ENCODE measurements around the gene MTG2. TPM values are rescaled to one million over a fixed set of nuclear protein-coding genes. Genes with fewer than 3 reads are reported as not detected.

The MTG2 gene
- total RNA-seq, 3 donors from 2014 or later: 28.8 to 34.9 (median 32.6) TPM

DNA sequence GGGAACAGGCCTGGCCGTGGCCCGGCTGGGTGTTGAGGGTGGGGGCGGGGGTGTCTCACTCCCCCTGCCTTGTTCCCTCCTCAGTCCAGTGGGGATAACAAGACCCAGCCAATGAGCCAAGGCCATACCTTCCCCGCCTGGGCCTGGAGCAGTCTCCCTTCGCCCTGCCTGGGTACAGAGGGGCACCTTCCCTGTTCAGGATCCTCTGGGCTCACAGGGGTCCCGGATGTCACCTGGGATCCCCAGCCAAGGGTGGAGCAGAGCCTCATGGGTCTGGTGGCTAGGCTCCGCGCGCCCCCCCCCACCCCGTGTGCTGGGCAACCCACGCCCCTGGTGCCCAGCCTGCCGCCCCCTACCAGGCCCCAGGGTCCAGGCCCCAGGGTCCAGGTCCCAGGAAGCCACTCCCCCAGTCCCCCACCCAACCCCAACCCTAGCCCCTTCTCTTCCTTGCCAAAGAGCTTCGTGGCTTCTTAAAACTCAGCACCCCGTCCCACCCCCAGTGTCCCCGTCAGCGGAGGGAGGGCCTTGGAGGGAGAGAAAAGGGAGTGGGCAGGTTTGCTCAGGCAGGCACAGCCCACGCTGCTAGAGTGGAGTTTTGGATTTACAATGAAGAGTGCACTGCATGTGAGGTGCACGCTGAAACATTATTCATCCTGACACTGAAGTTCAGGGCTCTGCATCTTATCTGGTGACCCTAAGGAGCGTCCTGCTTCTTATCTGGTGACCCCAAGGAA lies 25.4 kb downstream of the MTG2 start:
- ATAC-seq: no peak
- TF ChIP-seq, protein P1, sequence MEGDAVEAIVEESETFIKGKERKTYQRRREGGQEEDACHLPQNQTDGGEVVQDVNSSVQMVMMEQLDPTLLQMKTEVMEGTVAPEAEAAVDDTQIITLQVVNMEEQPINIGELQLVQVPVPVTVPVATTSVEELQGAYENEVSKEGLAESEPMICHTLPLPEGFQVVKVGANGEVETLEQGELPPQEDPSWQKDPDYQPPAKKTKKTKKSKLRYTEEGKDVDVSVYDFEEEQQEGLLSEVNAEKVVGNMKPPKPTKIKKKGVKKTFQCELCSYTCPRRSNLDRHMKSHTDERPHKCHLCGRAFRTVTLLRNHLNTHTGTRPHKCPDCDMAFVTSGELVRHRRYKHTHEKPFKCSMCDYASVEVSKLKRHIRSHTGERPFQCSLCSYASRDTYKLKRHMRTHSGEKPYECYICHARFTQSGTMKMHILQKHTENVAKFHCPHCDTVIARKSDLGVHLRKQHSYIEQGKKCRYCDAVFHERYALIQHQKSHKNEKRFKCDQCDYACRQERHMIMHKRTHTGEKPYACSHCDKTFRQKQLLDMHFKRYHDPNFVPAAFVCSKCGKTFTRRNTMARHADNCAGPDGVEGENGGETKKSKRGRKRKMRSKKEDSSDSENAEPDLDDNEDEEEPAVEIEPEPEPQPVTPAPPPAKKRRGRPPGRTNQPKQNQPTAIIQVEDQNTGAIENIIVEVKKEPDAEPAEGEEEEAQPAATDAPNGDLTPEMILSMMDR (IDR thresholded peaks at IDR 0.05): no peak
- intact Hi-C loops (cut with DNase I, micrococcal nuclease): no loop called here
- no peaks in the 10 kb centered on the region for H3K36me3 ChIP-seq (ENCODE audit: low read depth)
- H3K4me3 ChIP-seq: no peak overlapping the region
- H3K4me1 ChIP-seq (ENCODE audit: low read depth): no peaks in the 10 kb centered on the region
- H3K9me3 ChIP-seq: no peaks in the 10 kb centered on the region
- peak in 1 of 3 donors; percentile 32 for DNase-seq

DNA sequence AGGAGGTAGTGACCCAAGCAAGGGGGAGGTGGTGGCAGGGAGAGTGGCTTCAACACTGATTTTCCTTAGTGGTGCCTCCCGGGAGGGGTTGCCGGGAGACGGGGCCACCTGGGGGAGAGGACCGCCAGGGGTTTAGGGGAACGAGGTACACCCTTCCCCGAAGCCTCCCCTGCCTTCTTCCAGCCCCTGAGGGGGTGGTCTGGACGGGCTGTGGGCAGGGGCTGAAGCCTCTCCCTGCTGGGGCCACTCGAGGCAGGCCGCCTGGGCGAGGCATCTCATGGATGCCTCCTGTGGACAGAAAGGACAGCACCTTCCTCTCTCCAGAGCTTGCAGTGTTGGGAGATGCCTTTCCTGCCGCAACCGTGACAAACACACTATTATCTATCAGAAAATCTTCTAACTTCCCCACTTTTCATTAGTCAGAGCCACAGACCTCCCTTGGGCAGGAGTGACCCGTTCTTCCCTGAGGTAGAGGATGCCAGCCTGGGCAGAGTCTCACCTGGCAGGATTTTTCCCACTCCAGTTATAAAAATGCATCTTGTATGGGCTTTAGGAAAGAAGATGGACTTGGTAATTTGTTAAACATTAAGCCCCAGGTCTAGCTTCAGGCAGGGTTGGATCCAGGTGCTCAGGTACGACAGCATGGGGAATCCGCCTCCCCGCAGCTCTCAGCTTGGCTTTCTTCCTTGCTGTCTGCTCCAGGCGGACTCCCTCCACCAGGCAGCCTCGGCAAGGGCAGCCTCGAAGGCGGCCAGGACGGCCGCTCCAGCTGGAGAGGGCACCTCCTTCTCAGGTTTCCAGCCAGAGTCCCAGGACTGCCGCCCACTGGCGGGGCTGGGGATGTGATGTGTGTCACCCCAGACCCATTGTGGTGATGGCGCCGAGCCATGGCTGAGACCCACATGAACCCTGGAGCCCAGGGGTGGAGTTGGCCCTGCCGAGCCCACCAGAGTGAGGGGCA lies 26.2 kb downstream of the MTG2 start:
- Histone ChIP-seq H3K4me3 (no peak overlapping the region), H3K36me3 (ENCODE audit: low read depth) (no peaks in the 10 kb centered on the region), H3K9me3 (no peaks in the 10 kb centered on the region), H3K4me1 (ENCODE audit: low read depth) (no peaks in the 10 kb centered on the region)
- TF ChIP-seq, protein P1 (IDR thresholded peaks at IDR 0.05): no peak
- ATAC-seq (no peak), DNase-seq (peak in 1 of 3 donors; percentile 48)
- intact Hi-C loops (cut with DNase I, micrococcal nuclease): no loop called here

DNA sequence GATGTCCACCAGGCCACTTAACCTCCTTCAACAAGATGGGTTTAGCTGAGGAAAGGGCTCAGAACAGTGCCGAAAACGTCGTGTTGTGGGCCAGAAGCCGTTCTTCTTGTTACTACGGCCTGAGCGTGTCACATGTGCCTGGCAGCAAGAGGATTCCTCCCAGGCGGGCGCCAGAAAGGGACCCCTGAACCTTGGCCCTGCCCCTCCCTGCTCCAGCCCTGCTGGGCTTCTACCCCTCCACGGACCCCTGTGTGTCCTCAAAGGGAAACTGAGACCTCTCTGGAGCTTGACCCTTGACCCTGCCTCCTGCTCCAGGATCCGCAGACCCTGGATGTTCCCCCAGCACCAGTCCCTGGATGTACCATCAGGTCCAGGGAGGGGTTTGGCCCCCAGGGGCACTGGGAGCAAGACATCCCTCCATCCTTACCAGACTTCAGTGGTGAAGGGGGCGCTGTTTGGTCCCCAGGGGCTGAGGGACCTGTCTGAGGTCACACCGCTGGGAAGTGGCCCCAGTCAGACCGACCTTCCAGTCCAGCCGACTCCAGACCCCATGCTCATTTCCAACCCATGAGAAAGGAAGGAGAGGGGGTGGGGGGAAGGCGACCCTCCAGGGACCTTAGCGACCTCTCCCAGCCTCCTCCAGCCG lies 27.1 kb downstream of the MTG2 start:
- DNase-seq: peak in 1 of 3 donors; percentile 27
- Histone ChIP-seq H3K4me3 (no peak overlapping the region), H3K4me1 (ENCODE audit: low read depth) (no peaks in the 10 kb centered on the region), H3K36me3 (ENCODE audit: low read depth) (no peaks in the 10 kb centered on the region), H3K9me3 (no peaks in the 10 kb centered on the region)
- TF ChIP-seq, protein P1 (IDR thresholded peaks at IDR 0.05): no peak
- ATAC-seq: no peak
- intact Hi-C loops (cut with DNase I, micrococcal nuclease): no loop called here

DNA sequence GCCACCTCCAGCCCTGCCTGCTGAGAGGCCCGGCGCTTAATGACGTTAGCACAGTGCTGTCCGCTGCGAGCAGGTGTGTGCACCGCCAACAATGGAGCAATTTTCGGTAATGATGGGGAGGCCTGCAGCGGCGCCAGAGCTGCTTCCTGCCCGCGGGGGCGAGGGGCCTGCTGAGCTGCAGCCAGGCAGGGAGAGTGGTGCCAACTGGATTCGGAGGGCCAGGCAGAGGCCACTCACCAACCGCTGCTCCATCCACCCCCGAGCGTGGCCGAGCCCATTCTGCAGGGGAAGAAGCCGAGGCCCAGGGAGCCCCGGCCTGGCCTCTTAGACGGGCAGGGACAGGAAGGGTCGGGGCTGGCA lies 27.6 kb downstream of the MTG2 start:
- intact Hi-C loops (cut with DNase I, micrococcal nuclease): no loop called here
- DNase-seq: peak in 1 of 3 donors; percentile 31
- no peaks in the 10 kb centered on the region for H3K36me3 ChIP-seq (ENCODE audit: low read depth)
- TF ChIP-seq, protein P1 (IDR thresholded peaks at IDR 0.05): no peak
- no peaks in the 10 kb centered on the region for H3K4me1 ChIP-seq (ENCODE audit: low read depth)
- no peaks in the 10 kb centered on the region for H3K9me3 ChIP-seq
- no peak overlapping the region for H3K4me3 ChIP-seq
- no peak for ATAC-seq

DNA sequence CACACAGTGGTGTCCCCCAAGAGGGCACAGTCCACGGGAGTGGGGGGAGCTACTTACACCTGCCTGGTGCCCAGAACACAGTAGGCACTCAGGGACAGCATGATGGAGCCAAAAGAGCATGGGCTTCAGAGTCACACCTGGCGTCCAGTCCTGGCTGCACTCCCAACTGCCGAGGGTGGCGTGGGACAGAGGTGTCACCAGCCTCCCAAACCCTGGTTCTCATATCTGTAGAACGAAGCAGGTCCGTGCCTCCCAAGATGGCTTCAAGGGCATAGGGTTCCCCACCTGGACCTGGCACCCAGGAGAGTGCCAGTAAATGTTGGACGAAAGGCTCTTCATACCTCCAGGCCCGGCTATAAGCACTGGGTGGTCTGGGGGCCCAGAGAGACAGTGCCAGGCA lies 28.4 kb downstream of the MTG2 start:
- Histone ChIP-seq H3K4me3 (no peak overlapping the region), H3K9me3 (no peaks in the 10 kb centered on the region), H3K4me1 (ENCODE audit: low read depth) (no peaks in the 10 kb centered on the region), H3K36me3 (ENCODE audit: low read depth) (no peaks in the 10 kb centered on the region)
- intact Hi-C loops (cut with DNase I, micrococcal nuclease): no loop called here
- TF ChIP-seq, protein P1 (IDR thresholded peaks at IDR 0.05): no peak
- DNase-seq: no peak
- ATAC-seq: no peak

Measured in mucosa of descending colon (tissue), 3 donors.